DMS53 treated with DMSO at 0.1 percent for 48 hours (cell line): ENCODE results near the gene CTNNA3.

ENCODE experiments used
- DNase-seq: peaks from one replicate; lab custom pipeline; 2025; ENCODE audit not compliant: unreplicated experiment; lab: John Stamatoyannopoulos, UW

The CTNNA3 gene

GRCh38 chr10:66951896-66952295, 744.1 kb downstream of the CTNNA3 start:
- no peak for DNase-seq

- DNase-seq, result no peak
Measured at GRCh38 chr10:66943590-66943989, 752.4 kb downstream of the CTNNA3 start.

DNA sequence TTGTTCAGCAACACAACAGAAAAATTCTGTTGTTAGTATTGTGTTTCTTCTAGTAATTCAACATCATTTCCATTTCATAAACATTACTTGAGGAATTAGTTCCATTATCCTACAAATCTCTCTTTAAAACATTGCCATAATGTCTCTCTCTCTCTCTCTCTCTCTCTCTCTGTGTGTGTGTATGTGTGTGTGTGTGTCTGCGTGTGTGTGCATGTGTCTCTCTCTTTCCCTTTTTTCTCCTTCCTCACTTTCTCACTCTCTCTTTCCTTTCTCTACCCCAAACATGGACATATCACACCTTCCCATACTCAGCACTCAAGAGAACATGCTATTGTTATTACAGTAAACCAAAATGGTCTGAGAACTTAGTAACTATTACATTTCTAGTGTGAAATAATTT, 753.6 kb downstream of the CTNNA3 start:
- no peak for DNase-seq

DNA sequence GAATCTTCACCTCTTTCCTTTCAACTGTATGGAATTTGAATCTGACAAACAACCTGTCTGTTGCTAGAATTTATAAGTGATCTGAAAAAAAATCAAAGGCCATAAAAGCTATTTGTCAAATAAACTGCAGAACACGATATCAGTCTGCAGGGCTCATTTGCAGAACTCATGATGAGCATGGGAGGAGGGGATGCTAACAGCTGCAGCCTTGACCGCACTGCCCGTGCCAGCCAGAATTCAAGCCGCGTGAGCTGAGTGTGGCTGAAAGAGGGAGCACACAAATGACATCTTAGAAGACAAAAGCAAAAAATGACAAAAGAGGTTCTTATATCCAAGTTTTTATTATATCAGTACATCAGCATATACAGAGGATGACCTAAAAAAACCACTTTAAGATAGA, 754.5 kb downstream of the CTNNA3 start:
- DNase-seq, result no peak

- DNase-seq, result no peak
Measured at GRCh38 chr10:66940965-66941364, 755.0 kb downstream of the CTNNA3 start.

DNA sequence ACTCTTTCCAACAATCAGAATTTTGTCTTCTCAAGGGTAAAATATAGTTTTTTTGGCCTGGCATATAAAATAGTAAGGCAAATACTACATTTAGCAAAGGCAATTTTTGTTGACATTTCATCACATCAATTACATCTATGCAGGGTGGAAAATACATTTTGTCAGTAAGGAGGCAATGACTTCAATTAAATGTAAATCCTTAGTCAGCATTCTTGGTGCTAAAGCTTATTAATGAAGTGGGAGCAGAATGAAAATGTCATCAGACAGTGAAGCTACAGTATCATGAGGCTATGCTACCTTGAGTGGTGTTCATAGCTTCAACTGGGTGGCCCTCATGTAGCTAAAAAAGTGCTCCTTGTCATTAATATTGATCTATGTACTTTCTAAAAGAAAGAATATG, 761.3 kb downstream of the CTNNA3 start:
- no peak for DNase-seq

- no peak for DNase-seq
Measured at GRCh38 chr10:66931949-66932343, 764.0 kb downstream of the CTNNA3 start.

- DNase-seq, result peak; percentile 48
Measured at GRCh38 chr10:66931340-66931948, 764.6 kb downstream of the CTNNA3 start.

GRCh38 chr10:66929375-66929774, 766.6 kb downstream of the CTNNA3 start:
- DNase-seq, result no peak

DNA sequence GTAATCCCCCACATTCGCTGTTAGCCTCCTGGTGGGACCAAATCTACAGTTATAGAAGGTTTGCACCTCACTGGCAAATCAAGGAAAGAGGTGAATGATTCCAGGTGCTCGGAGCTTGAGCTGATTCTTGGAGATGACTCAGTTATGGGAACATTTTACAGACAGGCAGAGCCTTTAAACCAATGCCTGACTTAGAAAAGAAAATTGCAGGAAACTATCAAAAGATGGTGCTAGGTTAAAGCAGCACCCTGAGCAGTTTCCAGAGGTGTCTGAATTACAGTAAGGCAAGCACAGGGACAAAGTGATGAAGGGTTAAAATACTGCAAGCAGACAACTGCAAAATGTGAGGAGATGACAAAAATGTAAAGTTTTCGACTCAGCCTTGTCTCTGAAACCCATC, 767.2 kb downstream of the CTNNA3 start:
- DNase-seq, result no peak

DNA sequence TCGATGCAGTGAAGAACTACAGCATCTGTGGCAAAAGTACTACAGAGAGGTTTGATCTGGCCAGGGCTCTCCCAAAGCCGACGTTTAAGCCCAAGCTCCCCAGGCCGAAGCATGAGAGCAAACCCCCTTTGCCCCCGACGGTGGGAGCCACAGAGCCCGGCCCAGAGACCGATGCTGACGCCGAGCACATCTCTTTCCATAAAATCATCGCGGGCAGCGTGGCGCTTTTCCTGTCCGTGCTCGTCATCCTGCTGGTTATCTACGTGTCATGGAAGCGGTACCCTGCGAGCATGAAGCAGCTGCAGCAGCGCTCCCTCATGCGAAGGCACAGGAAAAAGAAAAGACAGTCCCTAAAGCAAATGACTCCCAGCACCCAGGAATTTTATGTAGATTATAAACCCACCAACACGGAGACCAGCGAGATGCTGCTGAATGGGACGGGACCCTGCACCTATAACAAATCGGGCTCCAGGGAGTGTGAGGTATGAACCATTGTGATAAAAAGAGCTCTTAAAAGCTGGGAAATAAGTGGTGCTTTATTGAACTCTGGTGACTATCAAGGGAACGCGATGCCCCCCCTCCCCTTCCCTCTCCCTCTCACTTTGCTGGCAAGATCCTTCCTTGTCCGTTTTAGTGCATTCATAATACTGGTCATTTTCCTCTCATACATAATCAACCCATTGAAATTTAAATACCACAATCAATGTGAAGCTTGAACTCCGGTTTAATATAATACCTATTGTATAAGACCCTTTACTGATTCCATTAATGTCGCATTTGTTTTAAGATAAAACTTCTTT, 767.8 kb downstream of the CTNNA3 start:
- no peak for DNase-seq

GRCh38 chr10:66927251-66927935, 768.6 kb downstream of the CTNNA3 start:
- DNase-seq, result no peak

GRCh38 chr10:66926841-66927240, 769.2 kb downstream of the CTNNA3 start:
- no peak for DNase-seq

DNA sequence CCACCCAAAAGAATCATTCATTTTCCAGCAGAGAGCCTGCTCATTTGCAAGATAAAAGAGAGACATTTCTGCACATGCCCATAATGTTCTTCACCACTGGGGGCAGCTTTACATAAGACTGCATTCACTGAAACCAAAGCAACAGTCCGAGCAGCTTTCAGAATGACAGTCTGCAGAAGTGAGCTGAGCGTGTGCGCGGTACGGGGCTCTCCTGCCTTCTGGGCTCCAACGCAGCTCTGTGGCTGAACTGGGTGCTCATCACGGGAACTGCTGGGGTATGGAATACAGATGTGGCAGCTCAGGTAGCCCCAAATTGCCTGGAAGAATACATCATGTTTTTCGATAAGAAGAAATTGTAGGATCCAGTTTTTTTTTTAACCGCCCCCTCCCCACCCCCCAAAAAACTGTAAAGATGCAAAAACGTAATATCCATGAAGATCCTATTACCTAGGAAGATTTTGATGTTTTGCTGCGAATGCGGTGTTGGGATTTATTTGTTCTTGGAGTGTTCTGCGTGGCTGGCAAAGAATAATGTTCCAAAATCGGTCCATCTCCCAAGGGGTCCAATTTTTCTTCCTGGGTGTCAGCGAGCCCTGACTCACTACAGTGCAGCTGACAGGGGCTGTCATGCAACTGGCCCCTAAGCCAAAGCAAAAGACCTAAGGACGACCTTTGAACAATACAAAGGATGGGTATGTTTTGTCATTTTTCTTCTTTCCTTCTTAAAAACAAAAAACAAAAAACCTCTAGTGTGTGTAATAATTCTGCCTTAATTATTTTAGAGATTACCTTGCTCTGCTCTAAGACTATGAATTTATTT, 769.9 kb downstream of the CTNNA3 start, which contains the start of gene LRRTM3:
TSS of gene LRRTM3 (plus strand) at position 141 of the 820 bp plus-strand sequence.
- peak; percentile 79 for DNase-seq

GRCh38 chr10:66925373-66925772, 770.6 kb downstream of the CTNNA3 start:
- DNase-seq, result no peak

DNA sequence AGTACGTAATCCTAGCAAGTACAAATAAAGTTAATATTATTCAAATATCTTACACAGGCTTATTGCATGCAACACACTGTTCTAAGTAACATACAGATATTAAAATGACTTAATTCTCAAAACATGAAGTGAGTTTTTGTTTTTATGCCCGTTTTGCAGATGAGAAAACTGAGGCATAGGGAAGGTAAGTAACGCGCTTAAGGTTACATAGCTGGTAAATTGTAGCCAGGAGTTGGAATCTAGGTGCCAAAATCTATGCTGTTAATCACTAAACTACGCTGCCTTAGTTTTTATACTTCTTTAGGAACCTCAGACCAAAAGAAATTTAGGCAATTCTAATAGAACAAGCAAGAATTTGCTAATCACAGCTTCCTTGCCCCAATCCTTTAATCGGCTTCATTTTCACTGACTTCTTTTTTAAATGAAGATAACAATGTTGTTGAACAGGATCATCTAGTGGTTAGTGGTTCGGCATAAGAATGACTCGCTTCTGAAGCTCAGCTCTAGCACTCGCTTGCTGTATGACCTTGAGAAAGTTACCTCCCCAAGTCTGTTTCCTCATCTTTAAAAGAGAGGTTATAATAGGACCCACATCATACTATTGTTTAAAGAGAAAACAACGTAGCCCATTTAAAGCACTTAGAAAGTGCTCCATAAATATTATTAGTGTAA, 771.2 kb downstream of the CTNNA3 start:
- no peak for DNase-seq

- no peak for DNase-seq
Measured at GRCh38 chr10:66919248-66919647, 776.7 kb downstream of the CTNNA3 start.

- DNase-seq, result no peak
Measured at GRCh38 chr10:66917104-66917503, 778.9 kb downstream of the CTNNA3 start.

GRCh38 chr10:66916030-66916429, 780.0 kb downstream of the CTNNA3 start:
- peak; percentile 39 for DNase-seq

DNA sequence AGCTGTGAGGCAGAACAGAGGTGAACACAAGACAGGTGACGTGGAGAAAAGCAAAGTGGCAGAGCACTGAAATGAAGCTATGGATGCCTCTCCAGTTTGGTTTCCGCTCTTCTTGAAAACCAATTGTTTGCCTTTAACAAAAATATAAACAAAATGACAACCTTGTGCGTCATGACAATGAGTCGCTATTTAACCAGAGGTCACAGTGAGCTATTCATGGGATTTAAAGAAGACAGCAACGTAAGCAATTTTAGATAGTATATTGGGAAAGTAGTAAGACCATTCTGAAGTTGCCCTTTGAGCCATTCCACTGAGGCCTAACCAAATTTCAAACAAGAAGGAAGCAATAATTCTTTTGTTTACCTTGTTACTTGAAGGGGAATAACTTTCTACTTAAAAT, 785.3 kb downstream of the CTNNA3 start:
- DNase-seq, result peak; percentile 98

GRCh38 chr10:66892871-66893270, 803.1 kb downstream of the CTNNA3 start:
- DNase-seq, result no peak
